Endodermal cell (in vitro differentiated cells): Measurements from ENCODE around the gene PXDN. TPM values are rescaled to one million over a fixed set of nuclear protein-coding genes. Genes with fewer than 3 reads are reported as not detected.

ENCODE experiments used
- DNase-seq: peaks from one replicate; pipeline ENCODE4 v3.0.0-alpha.2; 2017
- H3K27ac ChIP-seq: 2 replicates; pipeline ENCODE4 v1.5.1; 2013; ENCODE audit warnings: mild to moderate bottlenecking, low read depth, low read length, moderate library complexity
- H3K27me3 ChIP-seq: 2 replicates; pipeline ENCODE4 v1.6.1; 2013; ENCODE audit warnings: mild to moderate bottlenecking, low read length, moderate library complexity; ENCODE audit not compliant: insufficient read depth, control insufficient read depth, poor library complexity, severe bottlenecking
- H3K36me3 ChIP-seq: 2 replicates; pipeline ENCODE4 v1.7.0; 2013; ENCODE audit warnings: mild to moderate bottlenecking, low read length, moderate library complexity; ENCODE audit not compliant: control insufficient read depth, insufficient read depth
- H3K4me1 ChIP-seq: one replicate; pipeline ENCODE4 v1.7.0; 2013; ENCODE audit warnings: low read length; ENCODE audit not compliant: control insufficient read depth, insufficient read depth
- H3K4me3 ChIP-seq: 2 replicates; pipeline ENCODE4 v1.5.1; 2013; ENCODE audit warnings: mild to moderate bottlenecking, low read length, moderate library complexity
- H3K9ac ChIP-seq: 2 replicates; pipeline ENCODE4 v1.6.1; 2013; ENCODE audit warnings: mild to moderate bottlenecking, low read length, moderate library complexity; ENCODE audit not compliant: poor library complexity, severe bottlenecking; ENCODE audit errors: extremely low read depth
- H3K9me3 ChIP-seq: 2 replicates; pipeline ENCODE4 v1.6.1; 2013; ENCODE audit warnings: mild to moderate bottlenecking, low read length, moderate library complexity; ENCODE audit not compliant: control insufficient read depth
- H3K27ac Mint-ChIP-seq: 2 replicates; pipeline ENCODE4 v1.8.0; 2020; ENCODE audit warnings: mixed read lengths
- H3K27me3 Mint-ChIP-seq: 2 replicates; pipeline ENCODE4 v1.8.0; 2021; ENCODE audit warnings: mild to moderate bottlenecking, mixed read lengths; ENCODE audit not compliant: insufficient read depth
- H3K36me3 Mint-ChIP-seq: 2 replicates; pipeline ENCODE4 v1.8.0; 2020; ENCODE audit warnings: low read depth, mixed read lengths
- H3K4me1 Mint-ChIP-seq: 2 replicates; pipeline ENCODE4 v1.8.0; 2020; ENCODE audit warnings: mixed read lengths
- H3K4me3 Mint-ChIP-seq: 2 replicates; pipeline ENCODE4 v1.8.0; 2020; ENCODE audit warnings: mild to moderate bottlenecking, moderate library complexity, mixed read lengths
- H3K9me3 Mint-ChIP-seq: 2 replicates; pipeline ENCODE4 v1.8.0; 2020; ENCODE audit warnings: mild to moderate bottlenecking, mixed read lengths
- CTCF ChIP-seq: fragments of 200-600 bp; sonication (generic); conservative IDR thresholded peaks from 2 replicates; pipeline ENCODE4 v1.5.0; 2021; ENCODE audit warnings: antibody characterized with exemption, mild to moderate bottlenecking
- WGBS, 2 experiments: methylation state at CpG; one replicate each; pipeline versions ENCODE4 v1.1.5 to v1.1.7; 2013; ENCODE audit warnings: missing lambda C conversion rate in 2 of 2, mixed read lengths in 1 of 2; ENCODE audit not compliant: insufficient coverage in 1 of 2, insufficient read length in 1 of 2; 5-methylcytosine and 5-hydroxymethylcytosine counted together
- total RNA-seq, 2 donors: library from RNA; stranded (reverse); fragmentation: NEBNext Ultra II Directional in 1 of 2; extraction: Animal tissue kit (Norgen Biotek cat#: 25700) in 1 of 2; gene quantifications; 2 replicates in 1 of 2; 3 replicates in 1 of 2; pipeline ENCODE4 v1.2.1, GENCODE V29; 2021

PXDN gene
- total RNA-seq, 2 donors from 2014 or later, result 212 to 247 TPM

GRCh38 chr2:1756456-1756855 is 12.1 kb upstream of the PXDN start:
- H3K4me3 ChIP-seq, result no peak overlapping the region
- H3K36me3 ChIP-seq, result no peaks in the 10 kb centered on the region
- H3K27ac ChIP-seq, result no peak overlapping the region
- no peak overlapping the region for H3K4me3 Mint-ChIP-seq
- no peak for DNase-seq
- H3K4me1 Mint-ChIP-seq, result no peaks in the 10 kb centered on the region
- H3K9ac ChIP-seq, result no peak overlapping the region
- 91 to 96% methylated on average over 6 to 10 of the region's 10 CpGs for WGBS, 2 experiments
- peaks cover 10% of the 10 kb centered on the region for H3K27me3 Mint-ChIP-seq
- no peak overlapping the region for H3K27ac Mint-ChIP-seq
- H3K9me3 ChIP-seq, result peaks cover 11% of the 10 kb centered on the region
- H3K9me3 Mint-ChIP-seq, result peaks cover 60% of the 10 kb centered on the region
- no peaks in the 10 kb centered on the region for H3K27me3 ChIP-seq
- H3K4me1 ChIP-seq, result no peaks in the 10 kb centered on the region
- TF ChIP-seq CTCF, result no peak
- peaks cover 3% of the 10 kb centered on the region for H3K36me3 Mint-ChIP-seq

GRCh38 chr2:1755436-1756191 is 11.3 kb upstream of the PXDN start:
- Mint-ChIP-seq H3K36me3 (peaks cover 3% of the 10 kb centered on the region), H3K27me3 (peaks cover 10% of the 10 kb centered on the region), H3K27ac (no peak overlapping the region), H3K4me3 (no peak overlapping the region), H3K9me3 (peaks cover 60% of the 10 kb centered on the region), H3K4me1 (peaks cover 2% of the 10 kb centered on the region)
- Histone ChIP-seq H3K27me3 (no peaks in the 10 kb centered on the region), H3K27ac (no peak overlapping the region), H3K4me3 (no peak overlapping the region), H3K9me3 (peaks cover 11% of the 10 kb centered on the region), H3K36me3 (no peaks in the 10 kb centered on the region), H3K9ac (no peak overlapping the region), H3K4me1 (no peaks in the 10 kb centered on the region)
- no peak for TF ChIP-seq CTCF
- 88 to 91% methylated on average over 12 to 18 of the region's 18 CpGs for WGBS, 2 experiments
- no peak for DNase-seq

GRCh38 chr2:1754461-1755170 is 10.3 kb upstream of the PXDN start:
- Mint-ChIP-seq H3K9me3 (peaks cover 51% of the 10 kb centered on the region), H3K36me3 (peaks cover 3% of the 10 kb centered on the region), H3K4me3 (no peak overlapping the region), H3K27me3 (peaks cover 13% of the 10 kb centered on the region), H3K27ac (no peak overlapping the region), H3K4me1 (peaks cover 2% of the 10 kb centered on the region)
- TF ChIP-seq CTCF, result no peak
- Histone ChIP-seq H3K27me3 (no peaks in the 10 kb centered on the region), H3K9me3 (peaks cover 11% of the 10 kb centered on the region), H3K4me1 (no peaks in the 10 kb centered on the region), H3K4me3 (no peak overlapping the region), H3K27ac (no peak overlapping the region), H3K9ac (no peak overlapping the region), H3K36me3 (no peaks in the 10 kb centered on the region)
- WGBS, 2 experiments, result 93 to 95% methylated on average over 13 to 16 of the region's 16 CpGs
- peak; percentile 35 for DNase-seq
